Raji (cell line): Measurements from ENCODE around the gene CSF3.

Source experiments
- POLR2A ChIP-seq: IDR thresholded peaks from 2 replicates; pipeline ENCODE4 v1.6.1; 2011; ENCODE audit warnings: low read depth, low read length, control low read depth; ENCODE audit not compliant: insufficient read depth

The CSF3 gene

DNA sequence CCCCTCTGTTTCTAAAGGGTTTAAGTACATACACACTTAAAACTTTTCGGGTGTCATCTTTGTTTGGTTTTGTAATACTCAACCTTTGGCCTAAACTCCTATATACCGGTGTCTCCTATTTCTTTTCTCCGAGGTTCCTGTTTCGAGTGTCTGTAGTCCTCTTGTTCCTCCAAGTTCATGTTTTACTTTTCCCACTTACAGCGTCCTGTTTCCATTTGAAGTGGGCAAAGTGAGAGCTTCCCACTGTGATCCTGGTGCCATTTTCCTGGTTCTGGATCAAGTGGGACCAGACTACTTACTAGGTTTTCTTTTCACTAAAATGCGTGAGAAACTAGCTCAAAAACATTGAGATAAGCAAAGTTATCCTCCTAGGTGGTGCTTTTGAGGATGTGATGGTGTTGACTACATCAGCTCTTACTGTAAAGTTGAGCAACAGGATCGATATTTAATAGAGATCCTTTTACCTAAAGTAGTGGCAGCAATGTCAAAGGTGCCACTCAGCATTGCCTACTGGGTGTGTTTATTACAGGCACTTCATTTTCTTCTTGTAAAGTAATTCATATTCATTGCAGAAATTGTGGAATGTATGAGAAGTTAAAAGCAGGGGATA lies 33.4 kb upstream of the CSF3 start:
- no peak for TF ChIP-seq POLR2A

DNA sequence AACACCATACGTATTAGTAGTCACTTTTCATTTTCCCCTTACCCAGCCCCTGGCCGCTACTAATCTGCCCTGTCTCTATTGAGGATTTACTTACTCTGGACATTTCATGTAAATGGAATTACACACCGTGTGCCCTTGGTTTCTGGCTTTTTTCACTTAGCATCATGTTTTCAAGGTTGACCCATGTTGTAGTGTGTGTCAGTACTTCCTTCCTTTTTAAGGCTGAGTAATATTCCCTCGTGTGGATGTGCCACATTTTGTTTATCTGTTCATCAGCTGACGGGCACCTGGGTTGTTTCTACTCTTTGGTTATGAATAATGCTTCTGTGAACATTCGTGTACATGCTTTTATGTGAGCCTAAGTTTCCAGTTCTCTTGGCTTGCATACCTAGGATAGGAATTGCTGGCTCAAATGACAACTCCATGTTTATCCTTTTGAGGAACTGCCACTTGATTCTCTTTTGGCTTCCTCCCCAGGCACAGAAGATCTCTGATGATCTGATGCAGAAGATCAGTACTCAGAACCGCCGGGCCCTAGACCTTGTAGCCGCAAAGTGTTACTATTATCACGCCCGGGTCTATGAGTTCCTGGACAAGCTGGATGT lies 26.9 kb upstream of the CSF3 start:
- no peak for TF ChIP-seq POLR2A

DNA sequence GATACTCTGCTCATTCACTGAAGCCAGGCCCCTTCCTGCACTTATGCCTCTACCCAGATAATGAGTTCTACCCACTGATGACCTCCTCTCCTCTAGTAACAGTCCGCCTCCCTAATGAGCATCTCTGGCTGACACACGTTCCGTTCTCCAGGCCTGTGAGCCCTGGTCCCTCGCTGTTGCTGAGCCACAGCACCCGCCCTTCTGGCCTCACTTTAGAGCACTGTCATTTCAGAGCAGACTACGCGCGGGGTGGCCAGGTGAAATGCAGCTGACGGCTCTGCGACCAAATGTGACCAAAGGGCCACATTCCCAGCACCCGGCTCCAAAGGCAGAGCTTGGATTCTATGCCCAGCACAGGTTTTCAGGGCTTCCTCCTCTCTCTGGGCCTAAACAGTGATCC lies 20.8 kb upstream of the CSF3 start:
- TF ChIP-seq POLR2A, result no peak

DNA sequence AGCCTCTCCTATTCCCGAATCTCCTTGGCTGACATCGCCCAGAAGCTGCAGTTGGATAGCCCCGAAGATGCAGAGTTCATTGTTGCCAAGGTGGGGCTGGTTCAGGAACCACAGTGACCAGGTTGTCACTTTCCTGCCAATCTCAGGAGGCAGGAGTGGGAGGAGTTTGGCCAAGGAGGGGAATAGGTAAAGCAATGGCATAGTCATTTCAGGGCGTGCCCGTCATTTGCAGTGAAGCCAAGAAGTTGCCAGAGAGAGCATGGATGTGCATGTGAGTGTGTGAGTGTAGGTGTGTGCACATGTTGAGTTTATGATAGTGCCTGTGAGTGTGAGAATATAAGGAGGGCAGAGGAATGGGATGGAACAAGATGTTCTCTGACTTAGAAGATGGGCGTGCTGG lies 19.8 kb upstream of the CSF3 start:
- TF ChIP-seq POLR2A, result no peak

DNA sequence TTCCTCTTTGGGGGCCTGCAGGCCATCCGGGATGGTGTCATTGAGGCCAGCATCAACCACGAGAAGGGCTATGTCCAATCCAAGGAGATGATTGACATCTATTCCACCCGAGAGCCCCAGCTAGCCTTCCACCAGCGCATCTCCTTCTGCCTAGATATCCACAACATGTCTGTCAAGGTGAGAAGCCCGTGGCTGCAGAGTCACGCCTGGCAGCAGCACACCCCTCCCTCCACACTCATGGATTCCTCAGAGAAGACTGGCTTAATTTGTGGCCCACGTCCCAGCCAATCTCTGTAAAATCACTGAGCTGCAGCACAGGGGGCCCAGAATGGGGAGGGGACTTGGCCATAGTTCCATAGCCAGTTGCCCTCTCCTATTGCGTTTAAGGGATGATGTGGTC lies 19.1 kb upstream of the CSF3 start:
- TF ChIP-seq POLR2A, result no peak

DNA sequence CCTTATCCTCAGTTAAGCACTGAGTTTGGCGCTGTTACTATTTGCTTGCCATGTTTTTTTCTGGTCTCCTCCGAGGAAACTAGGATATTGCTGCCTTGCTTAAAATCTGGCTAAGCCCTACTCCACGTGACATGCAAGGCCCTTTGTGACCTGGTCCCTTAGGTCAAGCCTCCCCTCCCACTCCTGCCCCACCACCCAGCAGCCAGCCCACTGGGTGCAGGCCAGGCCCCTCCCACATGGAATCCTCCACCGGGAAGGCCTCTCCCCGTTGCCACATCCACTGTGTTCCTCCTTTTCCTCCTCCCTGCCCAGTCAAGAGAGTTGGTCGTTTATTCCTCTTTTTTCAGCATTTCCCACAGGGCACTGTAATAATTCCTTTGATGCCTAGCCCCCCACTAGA lies 18.4 kb upstream of the CSF3 start:
- TF ChIP-seq POLR2A, result no peak

DNA sequence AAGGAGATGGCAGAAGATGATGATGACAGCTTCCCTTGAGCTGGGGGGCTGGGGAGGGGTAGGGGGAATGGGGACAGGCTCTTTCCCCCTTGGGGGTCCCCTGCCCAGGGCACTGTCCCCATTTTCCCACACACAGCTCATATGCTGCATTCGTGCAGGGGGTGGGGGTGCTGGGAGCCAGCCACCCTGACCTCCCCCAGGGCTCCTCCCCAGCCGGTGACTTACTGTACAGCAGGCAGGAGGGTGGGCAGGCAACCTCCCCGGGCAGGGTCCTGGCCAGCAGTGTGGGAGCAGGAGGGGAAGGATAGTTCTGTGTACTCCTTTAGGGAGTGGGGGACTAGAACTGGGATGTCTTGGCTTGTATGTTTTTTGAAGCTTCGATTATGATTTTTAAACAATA lies 17.7 kb upstream of the CSF3 start:
- TF ChIP-seq POLR2A, result no peak

DNA sequence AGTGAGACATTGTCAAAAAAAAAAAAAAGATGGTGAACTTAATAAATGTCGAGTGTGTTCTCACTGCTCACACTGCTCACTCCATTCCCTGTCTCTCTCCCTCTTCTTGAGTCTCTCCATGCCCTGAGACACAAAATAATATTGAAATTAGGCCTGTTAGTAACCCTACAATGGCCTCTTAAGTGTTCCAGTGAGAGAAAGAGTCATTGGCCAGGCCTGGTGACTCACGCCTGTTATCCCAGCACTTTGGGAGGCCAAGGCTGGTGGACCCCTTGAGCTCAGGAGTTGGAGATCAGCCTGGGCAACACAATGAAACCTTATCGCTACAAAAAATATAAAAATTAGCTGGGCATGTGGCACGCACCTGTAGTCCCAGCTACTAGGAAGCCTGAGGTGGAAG lies 16.2 kb upstream of the CSF3 start:
- no peak for TF ChIP-seq POLR2A

DNA sequence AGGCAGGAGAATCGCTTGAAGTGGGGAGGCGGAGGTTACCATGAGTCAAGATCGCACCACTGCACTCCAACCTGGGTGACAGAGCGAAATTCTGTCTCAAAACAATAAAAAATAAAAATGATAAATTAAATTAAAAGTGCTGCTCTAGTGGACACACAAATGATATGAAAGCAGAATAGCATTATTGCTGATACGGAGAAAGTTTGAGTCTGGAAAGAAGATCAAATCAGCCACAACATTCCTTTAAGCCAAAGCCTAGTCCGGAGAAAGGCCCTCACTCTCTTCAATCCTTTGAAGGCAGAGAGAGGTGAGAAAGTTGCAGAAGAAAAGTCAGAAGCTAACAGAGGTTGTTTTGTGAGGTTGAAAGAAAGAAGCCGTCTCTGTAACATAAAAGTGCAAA lies 15.1 kb upstream of the CSF3 start:
- no peak for TF ChIP-seq POLR2A

DNA sequence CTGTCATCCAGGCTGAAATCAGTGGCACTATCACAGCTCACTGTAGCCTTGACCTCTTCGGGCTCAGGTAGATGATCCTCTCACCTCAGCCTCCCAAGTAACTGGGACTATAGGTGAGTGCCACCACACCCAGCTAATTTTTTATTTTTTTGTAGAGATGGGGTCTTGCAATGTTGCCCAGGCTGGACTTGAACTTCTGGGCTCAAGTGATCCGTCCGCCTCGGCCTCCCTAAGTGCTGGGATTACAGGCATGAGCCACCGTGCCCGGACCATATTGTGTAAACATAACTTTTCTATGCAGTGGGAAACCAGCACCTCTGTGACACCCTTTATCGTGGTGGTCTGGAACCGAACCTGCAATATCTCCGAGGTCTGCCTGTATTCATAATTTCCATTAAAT lies 11.2 kb upstream of the CSF3 start:
- TF ChIP-seq POLR2A, result no peak

DNA sequence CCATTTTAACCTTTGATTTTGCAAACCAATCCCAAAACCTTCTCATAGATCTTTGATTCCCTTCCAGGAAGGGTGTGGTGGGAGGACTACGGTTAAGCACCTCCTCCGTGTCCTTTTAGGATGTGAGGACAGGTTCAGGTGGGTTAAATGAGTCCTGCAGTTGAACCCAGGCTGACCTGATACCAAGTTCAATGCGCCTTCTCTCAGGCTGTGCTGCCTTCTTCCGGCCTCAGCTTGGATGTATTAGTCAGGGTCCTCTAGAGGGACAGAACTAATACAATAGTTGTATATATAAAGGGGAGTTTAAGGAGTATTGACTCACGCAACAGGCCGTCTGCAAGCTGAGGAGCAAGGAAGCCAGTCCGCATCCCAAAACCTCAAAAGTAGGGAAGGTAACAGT lies 10.5 kb upstream of the CSF3 start:
- no peak for TF ChIP-seq POLR2A

DNA sequence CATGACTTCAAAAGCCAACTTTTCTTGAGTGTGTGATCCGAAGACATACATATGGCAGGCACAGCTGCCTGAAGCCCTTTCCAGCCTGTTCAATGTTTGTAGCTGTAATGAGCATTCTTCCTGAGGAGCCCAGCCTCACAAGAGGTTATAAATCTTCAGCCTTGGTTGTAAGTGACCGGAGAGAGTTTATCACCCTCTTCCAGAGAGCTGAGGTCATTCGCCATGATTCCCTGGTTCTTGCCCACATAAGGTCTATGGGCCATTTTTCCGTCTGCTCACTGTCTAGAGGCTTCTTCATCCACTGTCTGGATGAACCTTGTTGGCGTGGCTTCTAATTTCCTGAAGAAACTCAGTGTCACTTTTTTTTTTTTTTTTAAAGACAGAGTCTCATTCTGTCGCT lies 9.7 kb upstream of the CSF3 start:
- no peak for TF ChIP-seq POLR2A

DNA sequence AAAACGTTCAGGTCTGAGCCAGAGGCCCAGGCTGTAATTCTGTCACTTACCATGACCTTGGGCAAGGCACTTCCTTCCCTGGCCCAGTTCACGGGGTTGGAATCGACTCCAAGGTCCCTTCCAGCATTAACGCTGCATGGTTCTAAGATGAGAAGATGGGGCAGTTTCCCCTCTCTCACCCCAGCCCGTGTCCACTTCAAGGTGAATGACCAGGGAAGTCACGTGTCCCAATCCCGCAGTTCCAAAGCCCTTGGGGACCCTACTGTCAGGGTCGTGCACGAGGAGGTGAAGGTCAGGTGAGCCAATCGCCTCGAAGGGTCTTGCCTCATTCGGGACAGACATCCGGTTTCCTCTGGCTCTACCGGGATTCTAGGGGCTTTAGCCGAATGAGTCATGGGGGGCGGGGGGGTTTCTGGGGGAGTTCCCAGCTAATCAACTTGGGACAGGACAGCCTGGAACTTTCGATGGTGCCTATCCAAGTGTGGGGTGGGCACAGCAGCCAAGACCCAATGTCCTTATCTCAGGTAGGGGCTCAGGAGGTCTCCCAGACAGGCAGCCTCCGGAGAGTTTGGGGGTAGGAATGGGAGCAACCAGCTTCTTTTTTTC lies 762 bp upstream of the CSF3 start:
- no peak for TF ChIP-seq POLR2A

DNA sequence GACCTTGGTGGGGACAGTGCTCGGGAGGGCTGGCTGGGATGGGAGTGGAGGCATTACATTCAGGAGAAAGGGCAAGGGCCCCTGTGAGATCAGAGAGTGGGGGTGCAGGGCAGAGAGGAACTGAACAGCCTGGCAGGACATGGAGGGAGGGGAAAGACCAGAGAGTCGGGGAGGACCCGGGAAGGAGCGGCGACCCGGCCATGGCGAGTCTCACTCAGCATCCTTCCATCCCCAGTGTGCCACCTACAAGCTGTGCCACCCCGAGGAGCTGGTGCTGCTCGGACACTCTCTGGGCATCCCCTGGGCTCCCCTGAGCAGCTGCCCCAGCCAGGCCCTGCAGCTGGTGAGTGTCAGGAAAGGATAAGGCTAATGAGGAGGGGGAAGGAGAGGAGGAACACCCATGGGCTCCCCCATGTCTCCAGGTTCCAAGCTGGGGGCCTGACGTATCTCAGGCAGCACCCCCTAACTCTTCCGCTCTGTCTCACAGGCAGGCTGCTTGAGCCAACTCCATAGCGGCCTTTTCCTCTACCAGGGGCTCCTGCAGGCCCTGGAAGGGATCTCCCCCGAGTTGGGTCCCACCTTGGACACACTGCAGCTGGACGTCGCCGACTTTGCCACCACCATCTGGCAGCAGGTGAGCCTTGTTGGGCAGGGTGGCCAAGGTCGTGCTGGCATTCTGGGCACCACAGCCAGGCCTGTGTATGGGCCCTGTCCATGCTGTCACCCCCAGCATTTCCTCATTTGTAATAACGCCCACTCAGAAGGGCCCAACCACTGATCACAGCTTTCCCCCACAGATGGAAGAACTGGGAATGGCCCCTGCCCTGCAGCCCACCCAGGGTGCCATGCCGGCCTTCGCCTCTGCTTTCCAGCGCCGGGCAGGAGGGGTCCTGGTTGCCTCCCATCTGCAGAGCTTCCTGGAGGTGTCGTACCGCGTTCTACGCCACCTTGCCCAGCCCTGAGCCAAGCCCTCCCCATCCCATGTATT lies 1.1 kb downstream of the CSF3 start:
- no peak for TF ChIP-seq POLR2A

DNA sequence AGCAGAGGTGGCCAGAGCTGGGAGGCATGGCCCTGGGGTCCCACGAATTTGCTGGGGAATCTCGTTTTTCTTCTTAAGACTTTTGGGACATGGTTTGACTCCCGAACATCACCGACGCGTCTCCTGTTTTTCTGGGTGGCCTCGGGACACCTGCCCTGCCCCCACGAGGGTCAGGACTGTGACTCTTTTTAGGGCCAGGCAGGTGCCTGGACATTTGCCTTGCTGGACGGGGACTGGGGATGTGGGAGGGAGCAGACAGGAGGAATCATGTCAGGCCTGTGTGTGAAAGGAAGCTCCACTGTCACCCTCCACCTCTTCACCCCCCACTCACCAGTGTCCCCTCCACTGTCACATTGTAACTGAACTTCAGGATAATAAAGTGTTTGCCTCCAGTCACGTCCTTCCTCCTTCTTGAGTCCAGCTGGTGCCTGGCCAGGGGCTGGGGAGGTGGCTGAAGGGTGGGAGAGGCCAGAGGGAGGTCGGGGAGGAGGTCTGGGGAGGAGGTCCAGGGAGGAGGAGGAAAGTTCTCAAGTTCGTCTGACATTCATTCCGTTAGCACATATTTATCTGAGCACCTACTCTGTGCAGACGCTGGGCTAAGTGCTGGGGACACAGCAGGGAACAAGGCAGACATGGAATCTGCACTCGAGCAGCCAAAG lies 2.3 kb downstream of the CSF3 start:
- TF ChIP-seq POLR2A, result no peak
